LoVo (cell line): ENCODE results near the gene ABHD15.
"Not testable (repeated sequence)": the region's sequence is repeated elsewhere in the genome, so short reads cannot be mapped to it uniquely, and the experiment has no call there.

Source experiments
- DNase-seq: peaks from one replicate; pipeline ENCODE4 v3.0.0-alpha.2; 2016; ENCODE audit warnings: low spot score

ABHD15 gene

GRCh38 chr17:29568331-29569244, 1.8 kb upstream of the ABHD15 start, which contains the start of gene TP53I13:
Gene TP53I13 (plus strand): TSS chr17:29568701. CDS start chr17:29568759, 58 bp downstream.
- DNase-seq: peak; percentile 48

- peak; percentile 43 for DNase-seq
These were observed 905 bp upstream of the ABHD15 start for GRCh38 chr17:29567554-29568330.

GRCh38 chr17:29567304-29567553, 392 bp upstream of the ABHD15 start:
- no peak for DNase-seq

GRCh38 chr17:29565643-29566472, 979 bp downstream of the ABHD15 start:
- DNase-seq: no peak

GRCh38 chr17:29563816-29564215, 3.0 kb downstream of the ABHD15 start:
- DNase-seq: no peak

- DNase-seq: no peak
These were observed 4.2 kb downstream of the ABHD15 start for GRCh38 chr17:29562615-29563014.

GRCh38 chr17:29561554-29562517, 5.0 kb downstream of the ABHD15 start:
- DNase-seq: no peak

GRCh38 chr17:29560316-29560715, 6.5 kb downstream of the ABHD15 start:
- DNase-seq: no peak

GRCh38 chr17:29559640-29560039, 7.2 kb downstream of the ABHD15 start:
- no peak for DNase-seq

- not testable (repeated sequence) for DNase-seq
These were observed 8.7 kb downstream of the ABHD15 start for GRCh38 chr17:29558139-29558538.

GRCh38 chr17:29557739-29558116, 9.1 kb downstream of the ABHD15 start:
- no peak for DNase-seq

GRCh38 chr17:29557085-29557738, 9.6 kb downstream of the ABHD15 start:
- DNase-seq: no peak

GRCh38 chr17:29555840-29556239, 11.0 kb downstream of the ABHD15 start:
- DNase-seq: no peak

- no peak for DNase-seq
These were observed 17.5 kb downstream of the ABHD15 start for GRCh38 chr17:29549177-29549923.

GRCh38 chr17:29546830-29547229, 20.0 kb downstream of the ABHD15 start:
- DNase-seq: no peak

GRCh38 chr17:29546085-29546484, 20.8 kb downstream of the ABHD15 start:
- DNase-seq: no peak

- DNase-seq: no peak
These were observed 22.8 kb downstream of the ABHD15 start for GRCh38 chr17:29544066-29544465.

- DNase-seq: no peak
These were observed 32.9 kb downstream of the ABHD15 start for GRCh38 chr17:29533976-29534375.

GRCh38 chr17:29526322-29526721, 40.5 kb downstream of the ABHD15 start:
- DNase-seq: no peak

GRCh38 chr17:29524692-29525091, 42.1 kb downstream of the ABHD15 start:
- DNase-seq: no peak
